Muscle of leg (tissue), 11 donors: Measurements from ENCODE around the gene FAM167B. TPM values are rescaled to one million over a fixed set of nuclear protein-coding genes. Genes with fewer than 3 reads are reported as not detected.
"Not testable (repeated sequence)": the region's sequence is repeated elsewhere in the genome, so short reads cannot be mapped to it uniquely, and the experiment has no call there.

ENCODE experiments used
- DNase-seq: peaks from one replicate; pipeline ENCODE4 v3.0.0; 2013
- H3K27ac ChIP-seq: one replicate; pipeline ENCODE4 v1.5.1; 2013; ENCODE audit warnings: mild to moderate bottlenecking, low read length, control low read depth
- H3K27me3 ChIP-seq: one replicate; pipeline ENCODE4 v1.6.1; 2013; ENCODE audit warnings: low read length; ENCODE audit not compliant: control insufficient read depth, insufficient read depth
- H3K36me3 ChIP-seq: one replicate; pipeline ENCODE4 v1.6.1; 2013; ENCODE audit warnings: low read length; ENCODE audit not compliant: control insufficient read depth, insufficient read depth
- H3K4me1 ChIP-seq: one replicate; pipeline ENCODE4 v1.6.1; 2013; ENCODE audit warnings: low read length; ENCODE audit not compliant: control insufficient read depth, insufficient read depth
- H3K4me3 ChIP-seq: one replicate; pipeline ENCODE4 v1.5.1; 2013; ENCODE audit warnings: low read length, control low read depth
- H3K9me3 ChIP-seq: replicated peaks from 2 replicates; pipeline ENCODE4 v1.6.1; 2013; ENCODE audit warnings: low read depth, low read length; ENCODE audit not compliant: control insufficient read depth
- WGBS: methylation state at CpG from one replicate; pipeline ENCODE4 v1.1.5; 2013; ENCODE audit warnings: missing lambda C conversion rate; ENCODE audit not compliant: insufficient coverage; 5-methylcytosine and 5-hydroxymethylcytosine counted together
- polyA plus RNA-seq, 8 donors: library from polyadenylated mRNA; unstranded; fragments of 120-200 nt; gene quantifications; one replicate each; pipeline versions ENCODE4 v1.2.1 to v1.2.3, GENCODE V29; 2013; ENCODE audit warnings: inconsistent platforms in 1 of 8, low replicate concordance in 1 of 8; ENCODE audit not compliant: insufficient read length in 8 of 8, insufficient read depth in 1 of 8
- total RNA-seq: library from RNA; stranded (reverse); fragments of 120-200 nt; gene quantifications from one replicate; pipeline ENCODE4 v1.2.4, GENCODE V29; 2013

The FAM167B gene
- total and polyA plus RNA-seq, 9 donors, result 2.5 to 5.6 (median 4.7) TPM

GRCh38 chr1:32257227-32257508, 10.1 kb downstream of the FAM167B start:
- 86% methylated on average over 5 of the region's 6 CpGs for WGBS
- H3K36me3 ChIP-seq, result no peaks in the 10 kb centered on the region
- no peak for DNase-seq
- H3K4me3 ChIP-seq, result no peak overlapping the region
- H3K27me3 ChIP-seq, result no peaks in the 10 kb centered on the region
- no peak overlapping the region for H3K27ac ChIP-seq
- H3K9me3 ChIP-seq, result no peaks in the 10 kb centered on the region
- H3K4me1 ChIP-seq, result peaks cover 7% of the 10 kb centered on the region

GRCh38 chr1:32263236-32263593, 16.2 kb downstream of the FAM167B start:
- not testable (repeated sequence) for H3K27me3 ChIP-seq, H3K27ac ChIP-seq, H3K4me3 ChIP-seq, H3K36me3 ChIP-seq, H3K4me1 ChIP-seq, DNase-seq, H3K9me3 ChIP-seq
- 88% methylated on average over 1 of the region's 4 CpGs for WGBS

- Histone ChIP-seq H3K4me1 (peaks cover 6% of the 10 kb centered on the region), H3K9me3 (no peaks in the 10 kb centered on the region)
- no CpG with 5 or more reads among the region's 4 CpGs for WGBS
Measured at GRCh38 chr1:32263744-32264143, 16.7 kb downstream of the FAM167B start.

GRCh38 chr1:32265846-32266245, 18.8 kb downstream of the FAM167B start:
- Histone ChIP-seq H3K36me3 (no peaks in the 10 kb centered on the region), H3K27ac (no peak overlapping the region), H3K9me3 (no peaks in the 10 kb centered on the region), H3K4me1 (peaks cover 6% of the 10 kb centered on the region), H3K4me3 (no peak overlapping the region), H3K27me3 (no peaks in the 10 kb centered on the region)
- 98% methylated on average over 6 of the region's 9 CpGs for WGBS
- no peak for DNase-seq

More at GRCh38 chr1:32263744-32264143, 16.7 kb downstream of the FAM167B start:
- DNase-seq, result no peak
- H3K36me3 ChIP-seq, result no peaks in the 10 kb centered on the region
- no peak overlapping the region for H3K27ac ChIP-seq
- H3K27me3 ChIP-seq, result no peaks in the 10 kb centered on the region
- no peak overlapping the region for H3K4me3 ChIP-seq

DNA sequence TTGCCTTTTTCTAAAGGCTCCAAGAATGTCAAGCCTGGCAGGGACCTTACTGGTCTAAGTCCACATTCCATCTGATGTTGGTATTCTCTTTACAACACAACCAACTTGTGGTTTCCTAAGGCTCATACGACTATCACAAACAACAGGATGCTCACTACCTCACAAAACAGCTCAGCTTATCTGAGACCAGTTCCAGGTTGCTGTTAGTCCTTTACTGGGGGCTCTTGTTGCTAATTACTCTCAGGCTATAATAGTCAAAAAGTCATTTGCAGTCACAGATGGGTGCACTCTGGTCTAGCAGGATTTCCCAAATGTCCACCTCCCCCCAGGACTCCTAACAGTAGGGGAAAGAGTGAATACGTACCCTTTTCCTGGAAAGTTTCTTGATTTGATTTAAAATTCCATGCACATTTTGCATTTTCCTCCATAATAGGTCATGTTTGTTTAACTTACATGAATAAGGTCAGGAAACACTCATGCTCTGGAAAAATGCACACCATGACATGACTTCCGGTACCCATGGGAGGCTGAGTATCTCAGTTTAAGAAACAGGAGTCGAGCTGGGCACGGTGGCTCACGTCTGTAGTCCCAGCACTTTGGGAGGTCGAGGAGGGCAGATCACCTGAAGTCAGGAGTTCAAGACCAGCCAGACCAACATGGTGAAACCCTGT, 20.0 kb downstream of the FAM167B start:
- H3K4me3 ChIP-seq, result no peak overlapping the region
- peaks cover 6% of the 10 kb centered on the region for H3K27me3 ChIP-seq
- H3K27ac ChIP-seq, result peak overlapping the region; percentile 75
- peak; percentile 41 for DNase-seq
- H3K36me3 ChIP-seq, result no peaks in the 10 kb centered on the region
- H3K9me3 ChIP-seq, result no peaks in the 10 kb centered on the region
- peaks cover 6% of the 10 kb centered on the region for H3K4me1 ChIP-seq
- WGBS, result 74% methylated on average over 4 of the region's 7 CpGs

- Histone ChIP-seq H3K36me3 (no peaks in the 10 kb centered on the region), H3K4me1 (peaks cover 6% of the 10 kb centered on the region), H3K27ac (no peak overlapping the region), H3K27me3 (peaks cover 30% of the 10 kb centered on the region), H3K9me3 (no peaks in the 10 kb centered on the region), H3K4me3 (no peak overlapping the region)
- no peak for DNase-seq
Measured at GRCh38 chr1:32269744-32270143, 22.7 kb downstream of the FAM167B start.

DNA sequence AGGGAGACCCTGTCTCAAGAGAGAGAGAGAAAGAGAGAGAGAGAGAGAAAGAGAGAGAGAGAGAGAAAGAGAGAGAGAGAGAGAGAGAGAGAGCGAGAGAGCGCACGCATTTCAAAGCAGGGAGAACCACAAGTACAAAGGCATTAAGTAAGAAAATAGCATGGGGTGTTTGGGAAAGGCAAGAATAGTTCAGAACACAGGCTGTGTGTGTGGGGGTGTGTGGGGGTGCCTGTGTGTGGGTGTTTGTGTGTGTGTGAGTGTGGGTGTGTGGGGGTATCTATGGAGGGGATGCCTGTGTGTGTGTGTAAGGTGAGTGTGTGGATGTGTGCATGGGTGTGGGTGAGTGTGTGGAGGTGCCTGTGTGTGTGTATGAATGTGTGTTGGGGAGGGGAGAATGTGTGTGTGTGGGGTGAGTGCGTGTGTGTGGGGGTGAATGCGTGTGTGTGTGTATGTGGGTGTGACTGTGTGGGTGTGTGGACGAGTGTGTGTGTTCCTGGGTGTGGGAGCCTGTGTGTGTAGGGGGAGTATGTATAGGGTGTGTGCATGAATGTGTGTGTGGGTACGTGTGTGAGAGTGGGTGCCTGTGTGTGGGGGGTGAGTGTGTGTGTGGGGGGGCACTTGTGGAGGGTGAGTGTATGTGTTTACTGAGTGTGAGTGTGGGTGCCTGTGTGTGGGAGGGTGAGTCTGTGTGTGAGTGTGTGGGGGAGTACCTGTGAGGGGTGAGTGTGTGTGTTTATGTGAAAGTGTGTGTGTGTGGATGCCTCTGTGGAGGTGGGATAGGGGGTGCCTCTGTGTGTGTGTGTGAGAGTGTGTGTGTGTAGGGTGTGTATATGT, 25.8 kb downstream of the FAM167B start:
- no peak for DNase-seq

DNA sequence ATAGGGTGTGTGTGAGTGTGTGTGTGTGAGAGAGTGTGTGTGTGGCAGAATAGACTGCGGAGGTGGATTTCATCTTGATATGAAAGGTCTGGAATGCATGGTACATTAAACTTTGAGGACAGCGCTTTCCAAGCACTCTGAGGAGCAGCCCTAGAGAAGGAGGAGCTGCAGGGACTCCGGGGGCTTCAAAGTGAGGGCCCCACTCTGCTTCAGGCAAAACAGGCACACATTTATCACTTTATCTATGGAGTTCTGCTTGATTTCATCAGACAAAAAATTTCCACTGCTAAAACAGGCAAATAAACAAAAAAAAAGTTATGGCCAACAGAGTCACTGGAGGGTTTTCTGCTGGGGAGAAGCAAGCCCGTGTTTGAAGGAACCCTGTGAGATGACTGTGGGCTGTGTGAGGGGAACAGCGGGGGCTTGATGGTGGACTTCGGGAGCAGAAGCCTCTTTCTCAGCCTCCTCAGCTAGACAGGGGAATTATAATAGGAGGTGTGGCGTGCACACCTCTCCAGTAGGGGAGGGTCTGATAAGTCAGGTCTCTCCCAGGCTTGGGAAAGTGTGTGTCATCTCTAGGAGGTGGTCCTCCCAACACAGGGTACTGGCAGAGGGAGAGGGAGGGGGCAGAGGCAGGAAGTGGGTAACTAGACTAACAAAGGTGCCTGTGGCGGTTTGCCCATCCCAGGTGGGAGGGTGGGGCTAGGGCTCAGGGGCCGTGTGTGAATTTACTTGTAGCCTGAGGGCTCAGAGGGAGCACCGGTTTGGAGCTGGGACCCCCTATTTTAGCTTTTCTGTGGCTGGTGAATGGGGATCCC, 26.6 kb downstream of the FAM167B start:
- DNase-seq, result no peak
- Histone ChIP-seq H3K4me3 (no peak overlapping the region), H3K27me3 (peaks cover 59% of the 10 kb centered on the region), H3K9me3 (no peaks in the 10 kb centered on the region), H3K4me1 (no peaks in the 10 kb centered on the region), H3K36me3 (no peaks in the 10 kb centered on the region), H3K27ac (no peak overlapping the region)
- WGBS, result 35% methylated on average over 7 of the region's 10 CpGs

More for the DNA sequence above, 25.8 kb downstream of the FAM167B start:
- no peak overlapping the region for H3K27ac ChIP-seq
- no peaks in the 10 kb centered on the region for H3K9me3 ChIP-seq
- no peaks in the 10 kb centered on the region for H3K36me3 ChIP-seq
- H3K4me3 ChIP-seq, result no peak overlapping the region
- WGBS, result 59% methylated on average over 7 of the region's 7 CpGs
- no peaks in the 10 kb centered on the region for H3K4me1 ChIP-seq
- H3K27me3 ChIP-seq, result peaks cover 57% of the 10 kb centered on the region

GRCh38 chr1:32274646-32275340, 27.8 kb downstream of the FAM167B start:
- H3K36me3 ChIP-seq, result no peaks in the 10 kb centered on the region
- H3K4me3 ChIP-seq, result no peak overlapping the region
- H3K27me3 ChIP-seq, result peaks cover 59% of the 10 kb centered on the region
- no peak overlapping the region for H3K27ac ChIP-seq
- DNase-seq, result no peak
- WGBS, result 55% methylated on average over 29 of the region's 31 CpGs
- no peaks in the 10 kb centered on the region for H3K4me1 ChIP-seq
- H3K9me3 ChIP-seq, result no peaks in the 10 kb centered on the region

DNA sequence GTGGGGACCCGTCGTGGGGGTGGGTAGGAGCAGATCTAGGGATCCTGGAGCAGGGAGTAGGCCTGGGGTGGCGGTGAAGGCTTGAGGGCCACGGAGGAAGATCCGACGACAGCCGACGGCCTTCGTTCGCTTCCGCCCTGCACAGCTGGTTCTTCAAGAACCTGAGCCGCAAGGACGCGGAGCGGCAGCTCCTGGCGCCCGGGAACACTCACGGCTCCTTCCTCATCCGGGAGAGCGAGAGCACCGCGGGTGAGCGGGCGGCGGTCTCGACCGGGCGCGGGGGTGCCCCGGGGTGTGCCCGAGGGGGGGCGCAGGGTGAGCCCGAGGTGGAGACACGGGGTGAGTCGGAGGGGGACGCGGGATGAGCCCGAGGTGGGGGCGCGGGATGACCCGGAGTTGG, 28.4 kb downstream of the FAM167B start:
- H3K4me3 ChIP-seq, result no peak overlapping the region
- H3K4me1 ChIP-seq, result no peaks in the 10 kb centered on the region
- peaks cover 59% of the 10 kb centered on the region for H3K27me3 ChIP-seq
- H3K9me3 ChIP-seq, result no peaks in the 10 kb centered on the region
- DNase-seq, result peak; percentile 21
- H3K36me3 ChIP-seq, result no peaks in the 10 kb centered on the region
- WGBS, result 11% methylated on average over 39 of the region's 41 CpGs
- H3K27ac ChIP-seq, result no peak overlapping the region
